NCI-H510A treated with DMSO at 0.1 percent for 48 hours (cell line): ENCODE results near the gene MAP1LC3B.
"Not testable (repeated sequence)": the region's sequence is repeated elsewhere in the genome, so short reads cannot be mapped to it uniquely, and the experiment has no call there.

ENCODE experiments used
- DNase-seq: peaks from one replicate; lab custom pipeline; 2025; lab: John Stamatoyannopoulos, UW

Gene MAP1LC3B

GRCh38 chr16:87360862-87361610 is 31.1 kb upstream of the MAP1LC3B start:
- DNase-seq, result no peak

- DNase-seq, result no peak
Measured at GRCh38 chr16:87361916-87362619, 30.1 kb upstream of the MAP1LC3B start.

- not testable (repeated sequence) for DNase-seq
Measured at GRCh38 chr16:87362828-87363559, 29.1 kb upstream of the MAP1LC3B start.

- DNase-seq, result no peak
Measured at GRCh38 chr16:87363771-87364455, 28.2 kb upstream of the MAP1LC3B start.

GRCh38 chr16:87365021-87365713 is 27.0 kb upstream of the MAP1LC3B start:
- DNase-seq, result no peak

GRCh38 chr16:87366288-87366687 is 25.8 kb upstream of the MAP1LC3B start:
- no peak for DNase-seq

- no peak for DNase-seq
Measured at GRCh38 chr16:87366930-87367329, 25.2 kb upstream of the MAP1LC3B start.

- no peak for DNase-seq
Measured at GRCh38 chr16:87367529-87367928, 24.6 kb upstream of the MAP1LC3B start.

- DNase-seq, result no peak
Measured at GRCh38 chr16:87368029-87368770, 23.9 kb upstream of the MAP1LC3B start.

GRCh38 chr16:87369117-87369765 is 22.9 kb upstream of the MAP1LC3B start:
- no peak for DNase-seq

- no peak for DNase-seq
Measured at GRCh38 chr16:87369796-87370719, 22.1 kb upstream of the MAP1LC3B start.

- no peak for DNase-seq
Measured at GRCh38 chr16:87371261-87371866, 20.8 kb upstream of the MAP1LC3B start.

GRCh38 chr16:87372305-87372704 is 19.8 kb upstream of the MAP1LC3B start:
- no peak for DNase-seq

- DNase-seq, result no peak
Measured at GRCh38 chr16:87374313-87374712, 17.8 kb upstream of the MAP1LC3B start.

- no peak for DNase-seq
Measured at GRCh38 chr16:87375426-87376135, 16.6 kb upstream of the MAP1LC3B start.

- DNase-seq, result no peak
Measured at GRCh38 chr16:87376660-87377059, 15.5 kb upstream of the MAP1LC3B start.

GRCh38 chr16:87379312-87379752 is 12.8 kb upstream of the MAP1LC3B start:
- DNase-seq, result not testable (repeated sequence)

GRCh38 chr16:87380403-87380802 is 11.7 kb upstream of the MAP1LC3B start:
- DNase-seq, result no peak
